Rectal smooth muscle tissue (tissue), 1 donor: ENCODE data around the gene FSCN2.
"Not testable (repeated sequence)": the region's sequence is repeated elsewhere in the genome, so short reads cannot be mapped to it uniquely, and the experiment has no call there.

Experiments
- H3K27ac ChIP-seq: one replicate; pipeline ENCODE4 v1.7.0; 2013; ENCODE audit warnings: low read depth, low read length, inconsistent platforms
- H3K27me3 ChIP-seq: one replicate; pipeline ENCODE4 v1.7.0; 2013; ENCODE audit warnings: low read length; ENCODE audit not compliant: control insufficient read depth, insufficient read depth
- H3K36me3 ChIP-seq: one replicate; pipeline ENCODE4 v1.7.0; 2013; ENCODE audit warnings: low read length; ENCODE audit not compliant: control insufficient read depth, insufficient read depth
- H3K4me1 ChIP-seq: one replicate; pipeline ENCODE4 v1.7.0; 2013; ENCODE audit warnings: low read length; ENCODE audit not compliant: control insufficient read depth, insufficient read depth
- H3K4me3 ChIP-seq: one replicate; pipeline ENCODE4 v1.7.0; 2013; ENCODE audit warnings: low read length
- H3K9ac ChIP-seq: one replicate; pipeline ENCODE4 v1.7.0; 2013; ENCODE audit warnings: low read length

FSCN2 gene

GRCh38 chr17:81526662-81527571 is 1.3 kb upstream of the FSCN2 start:
- no peaks in the 10 kb centered on the region for H3K36me3 ChIP-seq
- H3K27me3 ChIP-seq: peaks cover 32% of the 10 kb centered on the region
- no peak overlapping the region for H3K27ac ChIP-seq
- no peaks in the 10 kb centered on the region for H3K4me1 ChIP-seq
- no peak overlapping the region for H3K9ac ChIP-seq
- no peak overlapping the region for H3K4me3 ChIP-seq

GRCh38 chr17:81528384-81528650 is 140 bp downstream of the FSCN2 start:
- no peaks in the 10 kb centered on the region for H3K4me1 ChIP-seq
- no peaks in the 10 kb centered on the region for H3K36me3 ChIP-seq
- no peak overlapping the region for H3K4me3 ChIP-seq
- H3K9ac ChIP-seq: no peak overlapping the region
- no peak overlapping the region for H3K27ac ChIP-seq
- peaks cover 27% of the 10 kb centered on the region for H3K27me3 ChIP-seq

GRCh38 chr17:81528651-81529436 is 667 bp downstream of the FSCN2 start:
- H3K4me1 ChIP-seq: no peaks in the 10 kb centered on the region
- H3K4me3 ChIP-seq: no peak overlapping the region
- H3K27ac ChIP-seq: no peak overlapping the region
- no peak overlapping the region for H3K9ac ChIP-seq
- H3K36me3 ChIP-seq: no peaks in the 10 kb centered on the region
- peaks cover 30% of the 10 kb centered on the region for H3K27me3 ChIP-seq

- Histone ChIP-seq H3K4me3 (no peak overlapping the region), H3K27me3 (peaks cover 30% of the 10 kb centered on the region), H3K27ac (no peak overlapping the region)
Measured at GRCh38 chr17:81529437-81529803, 1.2 kb downstream of the FSCN2 start.

GRCh38 chr17:81531013-81531412 is 2.8 kb downstream of the FSCN2 start:
- H3K27me3 ChIP-seq: peaks cover 41% of the 10 kb centered on the region
- not testable (repeated sequence) for H3K27ac ChIP-seq, H3K9ac ChIP-seq, H3K4me3 ChIP-seq, H3K36me3 ChIP-seq, H3K4me1 ChIP-seq

More at GRCh38 chr17:81529437-81529803, 1.2 kb downstream of the FSCN2 start:
- no peaks in the 10 kb centered on the region for H3K36me3 ChIP-seq
- no peaks in the 10 kb centered on the region for H3K4me1 ChIP-seq
- H3K9ac ChIP-seq: no peak overlapping the region

- not testable (repeated sequence) for H3K4me1 ChIP-seq, H3K36me3 ChIP-seq, H3K4me3 ChIP-seq, H3K27ac ChIP-seq, H3K9ac ChIP-seq
- H3K27me3 ChIP-seq: peaks cover 38% of the 10 kb centered on the region
Measured at GRCh38 chr17:81531998-81532404, 3.8 kb downstream of the FSCN2 start.

GRCh38 chr17:81532490-81533287 is 4.5 kb downstream of the FSCN2 start:
- Histone ChIP-seq H3K27me3 (peaks cover 36% of the 10 kb centered on the region), H3K4me3 (no peak overlapping the region), H3K4me1 (no peaks in the 10 kb centered on the region), H3K9ac (no peak overlapping the region), H3K27ac (no peak overlapping the region), H3K36me3 (no peaks in the 10 kb centered on the region)

GRCh38 chr17:81533339-81534141 is 5.4 kb downstream of the FSCN2 start:
- H3K4me3 ChIP-seq: no peak overlapping the region
- no peaks in the 10 kb centered on the region for H3K4me1 ChIP-seq
- H3K27me3 ChIP-seq: peaks cover 36% of the 10 kb centered on the region

GRCh38 chr17:81534157-81535006 is 6.2 kb downstream of the FSCN2 start:
- Histone ChIP-seq H3K36me3 (no peaks in the 10 kb centered on the region), H3K4me1 (no peaks in the 10 kb centered on the region), H3K27me3 (peaks cover 30% of the 10 kb centered on the region), H3K9ac (no peak overlapping the region), H3K4me3 (no peak overlapping the region), H3K27ac (no peak overlapping the region)

More at GRCh38 chr17:81533339-81534141, 5.4 kb downstream of the FSCN2 start:
- no peaks in the 10 kb centered on the region for H3K36me3 ChIP-seq
- H3K27ac ChIP-seq: no peak overlapping the region
- H3K9ac ChIP-seq: no peak overlapping the region

- Histone ChIP-seq H3K27ac (no peak overlapping the region), H3K4me3 (no peak overlapping the region), H3K27me3 (peaks cover 28% of the 10 kb centered on the region), H3K9ac (no peak overlapping the region), H3K4me1 (no peaks in the 10 kb centered on the region), H3K36me3 (peaks cover 3% of the 10 kb centered on the region)
Measured at GRCh38 chr17:81535007-81535328, 6.8 kb downstream of the FSCN2 start.
